ENCODE results near the gene SLC34A2. TPM values are rescaled to one million over a fixed set of nuclear protein-coding genes. Genes with fewer than 3 reads are reported as not detected.

The SLC34A2 gene
- total and polyA plus RNA-seq, 10 donors, result 0.04 to 0.61 (median 0.16) TPM; not detected in 6

DNA sequence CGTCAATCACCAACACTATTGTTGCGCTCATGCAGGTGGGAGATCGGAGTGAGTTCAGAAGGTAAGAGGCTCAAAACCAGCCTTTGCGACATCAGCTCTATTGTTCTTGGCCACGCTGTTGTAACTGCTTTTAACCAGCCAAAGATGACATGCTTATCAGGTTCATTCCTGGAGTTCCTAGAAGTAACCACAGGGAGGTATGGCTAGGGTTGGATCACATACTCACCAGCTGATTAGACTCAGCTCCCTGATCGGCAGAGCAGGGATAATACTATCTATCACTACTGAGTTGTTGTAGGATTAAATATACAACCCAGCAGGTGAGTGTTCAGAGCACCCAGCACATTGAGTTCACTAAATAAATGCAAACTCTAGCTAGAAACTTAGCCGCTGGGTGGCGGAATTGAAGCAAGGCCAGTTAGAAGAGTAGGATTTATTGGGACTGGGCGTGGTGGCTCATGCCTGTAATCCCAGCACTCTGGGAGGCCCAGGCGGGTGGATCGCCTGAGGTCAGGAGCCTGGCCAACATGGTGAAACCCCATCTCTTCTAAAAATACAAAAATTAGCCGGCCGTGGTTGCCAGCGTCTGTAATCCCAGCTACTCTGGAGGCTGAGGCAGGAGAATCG is 12.4 kb downstream of the SLC34A2 start:
- no peaks in the 10 kb centered on the region for H3K36me3 ChIP-seq
- H3K4me1 ChIP-seq, result no peaks in the 10 kb centered on the region
- intact Hi-C loops (cut with DNase I; ENCODE audit: low total_unique reads), result no loop called here
- no peak for TF ChIP-seq CTCF (IDR thresholded peaks at IDR 0.05 in 8 of 11, conservative IDR thresholded peaks at IDR 0.05 in 3 of 11)
- no peak for TF ChIP-seq POLR2A (IDR thresholded peaks at IDR 0.05)
- H3K27me3 ChIP-seq (replicated peaks in 1 of 7), result no peaks in the 10 kb centered on the region
- no peak for DNase-seq
- H3K27ac ChIP-seq, result no peak overlapping the region
- H3K4me3 ChIP-seq, result no peak overlapping the region
- 90 to 96% (median 94%) methylated on average over 15 of the region's 15 CpGs for WGBS, 5 donors
- H3K9me3 ChIP-seq, result no peaks in the 10 kb centered on the region

DNA sequence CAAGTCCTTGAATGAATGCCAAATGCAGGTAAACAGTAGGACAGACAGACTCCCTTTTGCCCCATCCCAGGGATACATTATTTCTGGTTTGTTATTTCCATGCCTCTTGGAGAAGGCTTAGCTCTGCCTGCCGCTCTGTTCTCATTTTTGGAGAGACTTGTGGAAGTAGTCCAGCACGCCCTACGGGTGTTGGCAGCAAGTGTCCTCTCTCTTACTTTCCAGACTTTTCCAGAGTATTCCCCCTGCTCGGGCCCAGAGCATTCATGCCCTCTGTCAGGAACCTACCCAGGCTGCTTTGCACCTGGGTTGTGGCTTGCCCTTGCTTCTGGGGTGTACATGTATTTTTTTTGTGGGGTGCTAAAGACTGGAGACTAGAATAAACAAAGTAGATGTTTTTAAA is 15.3 kb downstream of the SLC34A2 start:
- intact Hi-C loops (cut with DNase I; ENCODE audit: low total_unique reads), result no loop called here
- Histone ChIP-seq H3K27me3 (replicated peaks in 1 of 7) (no peaks in the 10 kb centered on the region), H3K27ac (no peak overlapping the region), H3K9me3 (no peaks in the 10 kb centered on the region), H3K4me3 (no peak overlapping the region), H3K36me3 (no peaks in the 10 kb centered on the region), H3K4me1 (no peaks in the 10 kb centered on the region)
- WGBS, 5 donors, result 75 to 90% (median 84%) methylated on average over 4 of the region's 4 CpGs
- no peak for TF ChIP-seq POLR2A (IDR thresholded peaks at IDR 0.05)
- no peak for TF ChIP-seq CTCF (IDR thresholded peaks at IDR 0.05 in 8 of 11, conservative IDR thresholded peaks at IDR 0.05 in 3 of 11)
- no peak for TF ChIP-seq POLR2AphosphoS5 (IDR thresholded peaks at IDR 0.05)
- DNase-seq, result no peak

DNA sequence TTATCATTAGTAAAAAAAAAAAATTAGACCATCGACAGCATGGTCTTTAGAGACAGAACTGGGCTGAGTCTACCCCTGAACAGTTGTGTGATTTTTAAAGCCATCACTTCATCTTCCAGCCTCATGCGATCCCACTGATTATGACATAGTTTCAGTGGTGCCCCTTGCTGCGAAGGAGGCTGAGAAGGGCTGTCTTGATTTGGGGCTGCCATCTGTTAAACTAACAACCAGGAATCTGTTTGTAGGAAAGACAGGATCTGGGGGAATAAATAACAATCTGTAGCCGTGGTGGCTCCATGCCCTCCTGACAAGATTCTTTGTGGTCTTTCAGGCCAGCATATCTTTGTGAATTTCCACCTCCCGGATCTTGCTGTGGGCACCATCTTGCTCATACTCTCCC is 17.1 kb downstream of the SLC34A2 start:
- no peak overlapping the region for H3K4me3 ChIP-seq
- no peaks in the 10 kb centered on the region for H3K36me3 ChIP-seq
- TF ChIP-seq CTCF (IDR thresholded peaks at IDR 0.05 in 8 of 11, conservative IDR thresholded peaks at IDR 0.05 in 3 of 11), result no peak
- TF ChIP-seq POLR2AphosphoS5 (IDR thresholded peaks at IDR 0.05), result no peak
- TF ChIP-seq POLR2A (IDR thresholded peaks at IDR 0.05), result no peak
- H3K4me1 ChIP-seq, result no peaks in the 10 kb centered on the region
- H3K9me3 ChIP-seq, result no peaks in the 10 kb centered on the region
- no peak overlapping the region for H3K27ac ChIP-seq
- no peak for DNase-seq
- 81 to 94% (median 90%) methylated on average over 5 of the region's 5 CpGs for WGBS, 5 donors
- H3K27me3 ChIP-seq (replicated peaks in 1 of 7), result no peaks in the 10 kb centered on the region
- intact Hi-C loops (cut with DNase I; ENCODE audit: low total_unique reads), result no loop called here

DNA sequence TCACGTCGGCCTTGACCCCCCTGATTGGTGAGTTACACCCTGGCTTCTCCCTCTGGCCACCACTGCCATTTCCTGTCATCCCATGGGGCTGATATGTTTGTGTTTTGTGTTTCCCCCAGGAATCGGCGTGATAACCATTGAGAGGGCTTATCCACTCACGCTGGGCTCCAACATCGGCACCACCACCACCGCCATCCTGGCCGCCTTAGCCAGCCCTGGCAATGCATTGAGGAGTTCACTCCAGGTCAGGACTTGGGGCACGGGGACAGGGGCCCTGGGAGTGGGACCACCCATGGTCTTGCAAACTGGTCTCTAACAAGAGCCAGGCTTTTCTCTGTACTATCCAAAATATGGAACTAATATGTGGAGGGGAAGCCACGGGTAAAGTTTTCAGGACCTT is 18.7 kb downstream of the SLC34A2 start:
- 92 to 96% (median 93%) methylated on average over 10 of the region's 10 CpGs for WGBS, 5 donors
- H3K36me3 ChIP-seq, result no peaks in the 10 kb centered on the region

More for the DNA sequence above, 18.7 kb downstream of the SLC34A2 start:
- TF ChIP-seq CTCF (IDR thresholded peaks at IDR 0.05 in 8 of 11, conservative IDR thresholded peaks at IDR 0.05 in 3 of 11) (no peak), POLR2A (IDR thresholded peaks at IDR 0.05) (no peak), POLR2AphosphoS5 (IDR thresholded peaks at IDR 0.05) (no peak)
- no peak for DNase-seq
- Histone ChIP-seq H3K4me3 (no peak overlapping the region), H3K27ac (no peak overlapping the region), H3K4me1 (no peaks in the 10 kb centered on the region), H3K9me3 (no peaks in the 10 kb centered on the region), H3K27me3 (replicated peaks in 1 of 7) (no peaks in the 10 kb centered on the region)
- intact Hi-C loops (cut with DNase I; ENCODE audit: low total_unique reads), result no loop called here

Data from spleen (tissue), 11 donors.